Ecto neural progenitor cell (in vitro differentiated cells): ENCODE measurements around the gene PHTF1.
A peak's percentile ranks its signal among the peaks of the same experiment; 100 is the strongest.

Experiments
- DNase-seq: peaks from one replicate; pipeline ENCODE4 v3.0.0-alpha.2; 2018; ENCODE audit warnings: low spot score

The PHTF1 gene

DNA sequence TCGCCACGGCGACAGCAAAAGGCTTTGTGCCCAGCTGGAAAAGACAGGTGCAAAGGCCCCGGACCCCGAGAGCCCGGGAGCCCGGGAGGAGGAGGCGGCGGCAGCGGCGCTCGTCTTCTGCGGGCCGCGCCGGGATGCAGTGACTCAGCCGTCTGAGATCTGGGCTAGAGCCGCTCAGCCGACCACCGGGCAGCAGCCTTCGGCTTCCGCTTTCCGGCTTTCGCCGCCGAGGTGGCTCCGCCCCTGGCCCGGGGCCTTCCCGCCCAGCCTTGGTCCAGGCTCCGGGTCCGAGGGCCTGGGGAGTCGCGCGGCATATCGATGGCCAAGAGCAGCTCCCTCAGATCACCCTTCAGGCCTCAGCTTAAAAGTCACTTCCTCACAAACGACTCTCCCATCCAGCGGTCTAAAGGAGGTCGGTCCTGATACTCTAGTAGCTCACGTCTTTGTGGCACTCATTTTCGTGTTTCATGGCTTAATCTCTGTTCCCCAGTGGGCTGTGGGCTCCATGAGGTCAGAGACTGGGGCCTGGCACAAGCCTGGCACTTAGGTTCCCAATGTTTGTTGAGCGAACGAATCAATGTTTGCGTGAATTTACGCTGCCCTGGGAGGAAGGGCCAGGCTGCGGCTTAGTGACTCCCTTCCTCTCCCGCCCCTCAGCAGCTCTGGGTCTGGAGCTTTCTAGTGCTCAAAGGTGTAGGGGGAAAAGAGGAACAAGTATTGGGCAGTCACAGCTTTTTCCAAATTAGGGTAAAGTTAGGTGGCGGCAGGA is at the start of gene PHTF1:
PHTF1 (minus strand) TSS at position 154 of the 769 bp plus-strand sequence. CDS start 783 bp downstream, outside the sequence.
- peak; percentile 91 for DNase-seq

GRCh38 chr1:113808450-113809195 is 49.3 kb upstream of the PHTF1 start:
- DNase-seq: no peak

DNA sequence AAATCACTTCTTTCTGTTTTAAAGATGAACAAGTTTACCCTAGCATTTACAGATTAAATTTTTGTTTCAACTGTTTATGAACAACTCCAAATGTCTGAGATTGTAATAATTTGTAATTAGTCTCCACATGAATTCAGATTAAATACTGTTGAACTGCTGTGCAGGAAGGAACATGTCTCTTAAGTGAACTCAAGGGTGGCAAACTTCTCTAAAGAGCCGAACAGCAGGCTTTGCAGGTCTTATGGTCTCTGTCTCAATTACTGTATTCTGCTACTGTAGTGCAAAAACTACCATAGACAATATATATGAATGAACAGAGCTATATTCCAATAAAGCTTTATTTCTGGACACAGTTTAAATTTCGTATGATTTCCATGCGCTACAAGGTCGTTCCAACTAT is 46.4 kb upstream of the PHTF1 start:
- DNase-seq: no peak

DNA sequence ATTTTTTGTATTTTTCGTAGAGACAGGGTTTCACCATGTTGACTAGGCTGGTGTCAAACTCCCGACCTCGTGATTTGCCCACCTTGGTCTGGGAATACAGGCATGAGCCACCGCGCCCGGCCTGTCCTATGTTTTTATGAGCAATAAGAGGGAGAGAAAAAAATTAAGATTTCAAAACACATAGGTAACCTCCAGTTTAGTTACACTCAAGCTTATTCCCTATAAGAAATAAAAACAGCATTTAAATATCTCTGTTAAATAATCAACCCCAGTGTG is 45.9 kb upstream of the PHTF1 start:
- no peak for DNase-seq

GRCh38 chr1:113804421-113805255 is 45.4 kb upstream of the PHTF1 start:
- DNase-seq: no peak

- DNase-seq: no peak
These were observed 43.2 kb upstream of the PHTF1 start for GRCh38 chr1:113802367-113803007.

DNA sequence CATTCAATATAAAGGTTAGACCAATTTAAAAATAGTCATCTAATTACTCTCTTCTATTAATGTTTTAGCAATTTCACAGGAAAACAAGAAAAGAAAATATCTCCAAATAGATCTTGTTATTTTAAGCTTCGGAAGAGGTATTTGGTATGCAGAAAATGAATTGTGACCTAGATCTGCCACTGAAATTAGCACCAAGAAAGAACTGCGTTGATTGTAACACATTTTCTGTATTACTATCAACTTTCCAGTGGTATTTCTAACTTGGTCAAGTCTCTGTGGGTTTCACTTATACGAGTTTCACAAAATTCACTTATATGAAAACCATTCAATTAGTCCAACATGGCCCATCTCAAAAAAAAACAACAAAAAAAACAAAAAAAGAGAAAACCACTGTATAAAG is 41.2 kb upstream of the PHTF1 start:
- DNase-seq: no peak

- DNase-seq: no peak
These were observed 38.2 kb upstream of the PHTF1 start for GRCh38 chr1:113797472-113797871.

GRCh38 chr1:113793878-113794834 is 34.9 kb upstream of the PHTF1 start:
- no peak for DNase-seq

GRCh38 chr1:113792986-113793385 is 33.7 kb upstream of the PHTF1 start:
- DNase-seq: no peak

GRCh38 chr1:113792471-113792870 is 33.2 kb upstream of the PHTF1 start:
- DNase-seq: no peak

DNA sequence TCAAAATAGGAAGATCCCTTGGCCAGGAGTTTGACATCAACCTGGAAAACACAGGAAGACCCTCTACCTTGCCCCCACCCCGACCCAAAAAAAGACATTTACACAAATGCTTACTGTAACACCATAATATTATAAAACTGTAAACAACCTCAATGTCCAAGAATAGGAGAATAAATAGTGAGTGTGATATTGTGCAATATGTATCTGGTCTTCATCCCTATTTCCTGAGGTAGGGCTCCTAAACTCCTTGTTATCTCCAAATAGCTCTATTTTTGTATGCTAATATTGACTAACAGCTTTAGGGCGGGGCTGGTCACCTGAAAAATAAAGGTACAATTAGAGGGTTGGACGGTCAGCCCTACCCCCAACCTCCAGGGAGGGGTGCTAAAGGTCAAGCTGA is 29.5 kb upstream of the PHTF1 start:
- DNase-seq: no peak

DNA sequence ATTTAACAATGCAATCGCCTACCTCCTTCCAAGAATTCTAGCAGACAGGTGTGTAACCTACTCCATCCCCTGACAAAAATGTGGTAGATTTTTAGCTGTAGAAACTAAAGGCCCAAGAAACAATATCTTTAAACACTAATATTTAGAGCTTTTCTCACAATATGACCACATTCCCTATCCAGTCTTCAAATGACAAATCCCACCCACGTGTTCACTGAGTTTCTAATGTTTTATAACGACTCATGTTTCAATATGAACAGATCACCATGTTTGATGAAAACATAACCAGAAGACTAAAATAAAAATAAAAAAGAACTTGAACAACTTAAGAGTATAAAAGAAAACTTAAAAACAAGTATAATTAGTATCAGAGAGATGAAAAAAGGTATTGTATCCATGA is 28.4 kb upstream of the PHTF1 start:
- no peak for DNase-seq

DNA sequence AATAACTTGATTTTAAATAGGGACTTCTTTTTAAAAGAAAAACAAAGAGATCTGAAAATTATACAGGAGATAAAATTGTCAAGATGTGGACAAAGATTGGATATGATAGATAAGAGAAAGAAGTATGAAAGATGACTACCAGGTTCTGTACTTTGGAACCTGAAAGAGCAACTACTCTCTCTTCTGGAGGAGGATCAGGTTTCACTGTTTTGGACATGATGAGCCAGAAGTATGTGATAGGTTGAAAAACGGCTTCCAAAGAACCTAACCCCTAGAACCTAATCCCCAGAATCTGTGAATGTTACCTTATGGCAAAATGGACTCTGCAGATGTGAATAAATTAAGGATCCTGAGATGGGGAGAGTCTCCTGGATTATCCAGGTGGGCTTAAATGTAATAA is 26.8 kb upstream of the PHTF1 start:
- no peak for DNase-seq

GRCh38 chr1:113784104-113784779 is 25.0 kb upstream of the PHTF1 start:
- DNase-seq: no peak

- no peak for DNase-seq
These were observed 24.2 kb upstream of the PHTF1 start for GRCh38 chr1:113783254-113784103.

GRCh38 chr1:113782406-113782805 is 23.1 kb upstream of the PHTF1 start:
- no peak for DNase-seq

- no peak for DNase-seq
These were observed 21.3 kb upstream of the PHTF1 start for GRCh38 chr1:113780374-113781146.

GRCh38 chr1:113779542-113779941 is 20.3 kb upstream of the PHTF1 start:
- DNase-seq: no peak
